HG03139 (cell line): ENCODE data around the gene WNT5B.
"Not testable (repeated sequence)": the region's sequence is repeated elsewhere in the genome, so short reads cannot be mapped to it uniquely, and the experiment has no call there.

Source experiments
- ATAC-seq: cut with Tn5 transposase; IDR thresholded peaks from one replicate; pipeline ENCODE4 v1.9.1; 2021; ENCODE audit not compliant: unreplicated experiment

The WNT5B gene

DNA sequence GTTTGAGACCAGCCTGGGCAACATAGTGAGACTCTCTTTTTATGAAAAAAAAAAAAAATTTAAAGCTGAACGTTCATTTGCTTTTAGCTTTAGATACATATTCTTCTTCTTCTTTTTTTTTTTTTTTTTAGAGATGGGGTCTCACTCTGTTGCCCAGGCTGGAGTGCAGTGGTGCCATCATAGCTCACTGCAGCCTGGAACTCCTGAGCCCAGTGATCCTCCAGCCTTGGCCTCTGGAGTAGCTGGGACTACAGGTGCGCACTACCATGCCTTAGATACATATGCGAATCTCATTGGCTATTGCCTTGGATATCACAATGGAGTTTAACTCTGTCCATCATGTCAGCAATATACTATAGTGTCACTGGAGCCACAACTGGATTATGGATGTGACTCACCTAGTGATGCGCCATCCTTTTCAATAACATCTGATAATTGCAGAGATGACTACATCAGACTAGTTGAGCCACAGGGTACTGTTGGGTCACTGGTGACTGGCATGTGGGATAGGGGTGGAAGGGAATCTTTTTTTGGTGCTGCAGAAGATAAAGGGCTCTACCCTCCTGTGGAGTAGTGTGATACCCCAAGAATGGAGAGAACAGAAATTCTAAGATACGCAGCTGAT is 59.2 kb downstream of the WNT5B start:
- ATAC-seq, result no peak

DNA sequence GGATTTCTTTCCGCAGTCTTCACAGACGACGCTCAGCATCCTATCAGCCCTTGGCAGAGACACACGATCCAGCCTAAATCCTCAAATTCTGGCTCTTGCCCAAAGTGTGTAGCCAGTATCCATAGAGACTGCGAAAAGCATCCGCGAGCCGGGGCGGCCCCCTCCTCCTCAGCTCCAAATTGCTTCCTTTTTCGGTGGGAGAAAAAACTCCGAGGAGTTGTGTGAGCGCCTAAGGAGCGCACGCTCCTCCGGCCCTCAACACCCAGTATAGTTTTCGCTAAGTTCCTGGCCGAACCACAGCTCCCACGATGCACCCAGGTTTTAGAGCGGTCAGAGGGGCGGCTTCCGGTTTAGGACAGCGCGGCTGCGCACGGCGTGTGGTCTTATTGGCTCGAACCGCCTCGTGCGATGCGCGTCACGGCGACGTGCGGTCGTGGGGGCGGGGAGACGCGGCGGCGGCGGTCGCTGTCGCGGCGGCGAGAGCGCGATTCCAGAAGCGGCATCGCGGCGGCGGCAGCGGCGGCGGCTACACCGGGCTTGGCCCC is 61.6 kb downstream of the WNT5B start, which contains the start of gene ADIPOR2:
TSS of gene ADIPOR2 (plus strand) at position 493 of the 545 bp plus-strand sequence. CDS start 63,274 bp downstream, outside the sequence.
- ATAC-seq, result peak; percentile 90

DNA sequence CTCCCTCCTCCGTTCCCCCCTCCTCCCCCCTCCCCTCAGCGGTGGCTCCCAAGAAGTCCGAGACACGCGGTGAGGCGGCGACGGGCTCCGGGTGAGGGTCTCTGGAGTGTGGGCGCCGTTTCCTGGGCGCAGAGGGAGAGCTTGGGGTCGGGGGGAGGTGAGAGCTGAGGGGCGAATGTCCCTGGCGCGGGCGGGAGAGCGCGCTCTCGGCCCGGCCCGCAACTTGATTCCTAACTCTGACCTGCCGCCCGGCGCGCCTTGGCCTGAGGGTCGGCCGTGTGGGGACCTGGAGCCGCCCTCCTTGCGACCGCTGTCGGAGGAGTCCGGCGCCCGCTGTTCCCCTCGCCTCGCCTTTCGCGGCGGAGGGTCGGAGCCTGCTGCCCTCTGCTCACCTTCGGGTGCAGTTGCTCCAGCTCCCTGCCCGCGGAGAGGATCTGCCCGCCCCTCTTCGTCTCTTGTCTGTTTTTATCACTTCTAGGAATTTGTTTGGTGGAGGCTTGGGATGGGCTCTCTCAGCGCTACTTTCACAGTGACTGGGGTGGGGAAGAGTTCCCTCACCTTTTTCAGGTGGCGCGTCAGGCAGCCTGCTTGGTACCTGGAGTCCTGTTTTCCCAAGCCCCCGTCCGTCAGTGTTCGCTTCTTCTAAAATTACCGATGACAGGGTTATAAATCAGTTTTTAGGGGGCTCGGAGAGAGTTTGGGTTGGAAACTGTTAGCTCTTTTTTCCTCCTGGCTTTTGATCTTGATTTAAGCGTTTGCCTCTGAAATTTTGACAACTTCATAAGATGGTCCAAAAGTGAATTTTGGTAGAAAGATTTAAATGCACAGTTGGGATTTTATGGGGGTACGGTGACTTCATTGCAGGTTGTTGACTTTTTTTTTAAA is 62.3 kb downstream of the WNT5B start:
- peak; percentile 40 for ATAC-seq

DNA sequence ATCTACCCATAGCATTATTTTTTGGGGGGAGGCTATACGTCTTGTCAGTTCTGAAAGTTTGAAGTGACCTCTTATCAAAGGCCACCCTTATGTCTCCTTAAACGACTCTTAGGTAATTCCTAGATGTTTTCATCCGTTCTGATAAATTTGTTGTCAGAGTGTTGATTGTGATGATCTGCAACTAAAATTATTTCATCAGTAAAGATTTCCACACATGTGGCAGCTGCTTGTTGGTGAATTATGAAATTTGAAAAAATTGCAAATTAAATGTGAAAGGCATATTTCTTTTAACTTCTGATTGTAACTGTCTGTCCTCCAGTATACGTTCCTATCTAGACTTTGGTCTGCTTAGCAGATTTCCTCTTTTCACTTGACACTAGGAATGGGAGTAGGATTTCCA is 63.2 kb downstream of the WNT5B start:
- ATAC-seq, result no peak

DNA sequence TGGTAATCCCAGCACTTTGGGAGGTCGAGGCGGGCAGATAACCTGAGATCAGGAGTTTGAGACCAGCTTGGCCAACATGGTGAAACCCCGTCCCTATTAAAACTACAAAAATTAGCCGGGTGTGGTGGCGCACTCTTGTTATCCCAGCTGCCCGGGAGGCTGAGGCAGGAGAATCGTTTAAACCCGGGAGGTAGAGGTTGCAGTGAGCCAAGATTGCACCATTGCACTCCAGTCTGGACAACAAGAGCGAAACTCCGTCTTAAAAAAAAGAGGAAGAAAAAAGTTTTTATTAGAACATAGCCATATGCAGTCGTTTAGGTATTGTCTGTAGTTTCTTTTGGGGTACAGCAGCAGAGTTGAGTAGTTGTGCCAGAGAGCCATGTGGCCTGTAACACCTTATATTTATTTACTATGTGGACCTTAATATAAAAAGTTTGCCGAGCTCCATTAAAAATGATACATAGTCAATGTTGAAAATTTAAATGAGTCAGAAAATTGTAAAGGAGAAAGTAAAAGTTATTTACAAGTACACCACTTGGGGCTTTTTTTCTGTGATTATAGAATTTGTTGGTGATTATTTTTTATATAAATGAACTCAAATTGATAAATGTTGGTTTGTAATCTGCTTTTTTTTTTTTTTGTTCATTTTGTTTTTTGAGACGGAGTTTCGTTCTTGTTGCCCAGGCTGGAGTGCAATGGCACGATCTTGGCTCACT is 64.0 kb downstream of the WNT5B start:
- no peak for ATAC-seq

DNA sequence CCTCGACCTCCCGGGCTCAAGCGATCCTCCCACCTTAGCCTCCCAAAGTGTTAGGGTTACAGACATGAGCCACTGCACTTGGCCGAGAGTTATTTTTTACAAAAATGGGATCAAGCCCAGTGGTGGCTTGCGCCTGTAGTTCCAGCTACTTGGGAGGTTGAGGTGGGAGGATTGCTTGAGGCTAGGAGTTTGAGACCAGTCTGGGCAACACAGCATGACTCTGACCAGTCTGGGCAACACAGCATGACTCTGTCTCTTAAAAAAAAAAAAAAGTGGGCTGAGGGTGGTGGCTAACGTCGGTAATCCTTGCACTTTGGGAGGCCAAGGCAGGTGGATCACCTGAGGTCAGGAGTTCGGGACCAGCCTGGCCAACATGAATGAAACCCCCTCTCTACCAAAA is 66.1 kb downstream of the WNT5B start:
- ATAC-seq, result not testable (repeated sequence)

DNA sequence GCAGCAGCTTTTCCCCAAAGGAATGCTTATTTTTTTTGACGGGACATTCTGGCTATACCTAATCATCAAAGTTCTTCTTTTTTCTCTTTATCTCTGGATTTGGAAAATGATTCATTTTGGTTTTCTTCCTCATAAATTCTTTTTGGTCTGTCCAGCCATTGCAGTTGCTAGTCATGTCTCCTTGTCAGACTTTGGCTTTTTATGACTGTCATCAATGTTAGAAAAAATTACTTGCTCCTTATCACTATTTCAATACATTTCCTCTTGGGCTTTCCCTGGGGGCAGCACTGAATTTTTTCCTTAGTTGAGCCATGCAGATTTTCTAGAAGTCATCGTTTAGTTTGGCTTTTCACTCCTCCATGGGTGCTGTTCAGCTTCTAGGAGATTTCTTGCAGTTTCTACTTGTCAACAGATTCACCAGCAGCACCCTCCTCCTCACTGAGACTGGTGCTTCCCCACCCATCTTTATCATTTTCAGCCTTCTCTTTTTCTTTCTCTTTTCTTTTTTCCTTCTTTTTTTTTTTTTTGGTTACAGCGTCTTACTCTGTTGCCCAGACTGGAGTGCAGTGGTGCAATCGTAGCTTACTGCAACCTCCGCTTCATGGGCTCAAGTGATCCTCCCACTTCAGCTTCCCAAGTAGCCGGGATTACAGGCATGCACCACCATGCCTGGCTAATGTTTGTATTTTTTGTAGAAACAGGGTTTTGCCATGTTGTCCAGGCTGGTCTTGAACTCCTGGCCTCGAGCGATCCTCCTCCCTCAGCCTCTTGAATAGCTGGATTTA is 67.0 kb downstream of the WNT5B start:
- ATAC-seq, result no peak

DNA sequence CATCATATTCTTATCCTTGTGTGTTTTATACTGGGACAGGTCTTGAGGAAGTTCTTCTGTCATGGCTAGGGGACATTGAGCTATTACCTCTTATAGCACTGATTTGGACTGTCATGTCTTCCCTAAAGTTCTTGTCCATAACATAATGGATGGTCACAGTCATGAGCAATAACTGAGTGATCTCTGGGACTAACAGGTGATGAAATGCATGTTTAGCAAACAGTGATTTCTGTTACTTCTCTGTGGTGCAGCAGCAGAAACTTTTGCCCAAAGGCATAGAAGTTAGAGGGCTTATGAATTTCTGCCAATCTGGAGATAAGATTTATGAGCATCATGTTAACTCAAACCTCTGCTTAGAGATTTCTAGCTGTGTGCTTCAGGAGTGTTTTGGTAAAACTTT is 67.8 kb downstream of the WNT5B start:
- ATAC-seq, result no peak
